Lung (tissue), 12 donors: ENCODE measurements around the gene MTHFD1. TPM values are rescaled to one million over a fixed set of nuclear protein-coding genes. Genes with fewer than 3 reads are reported as not detected.

Source experiments
- ATAC-seq: fragments of 200-7000 bp; cut with Tn5 transposase; one replicate; pipeline ENCODE4 v1.9.1; 2020; ENCODE audit warnings: moderate number of reproducible peaks; ENCODE audit not compliant: insufficient read depth, low FRiP score
- DNase-seq, 3 donors: peaks; one replicate each; pipeline ENCODE4 v3.0.0-alpha.2; 2013 to 2017
- H3K27ac ChIP-seq, 2 donors: one replicate each; pipeline ENCODE4 v1.5.1; 2013; ENCODE audit warnings: mild to moderate bottlenecking in 2 of 2, moderate library complexity in 2 of 2, control low read depth in 1 of 2, inconsistent platforms in 1 of 2, low read depth in 1 of 2, low read length in 1 of 2
- H3K27me3 ChIP-seq, 3 donors: one replicate each; pipeline ENCODE4 v1.5.1; 2013; ENCODE audit warnings: low read length in 2 of 3; ENCODE audit not compliant: control insufficient read depth in 3 of 3, insufficient read depth in 3 of 3
- H3K36me3 ChIP-seq, 4 donors: one replicate each; pipeline ENCODE4 v1.5.1; 2013; ENCODE audit warnings: low read length in 4 of 4, mild to moderate bottlenecking in 1 of 4, moderate library complexity in 1 of 4; ENCODE audit not compliant: control insufficient read depth in 4 of 4, insufficient read depth in 4 of 4
- H3K4me1 ChIP-seq, 5 donors: one replicate each; pipeline ENCODE4 v1.5.1; 2013; ENCODE audit warnings: low read length in 5 of 5, mild to moderate bottlenecking in 2 of 5, moderate library complexity in 1 of 5; ENCODE audit not compliant: control insufficient read depth in 5 of 5, insufficient read depth in 5 of 5
- H3K4me3 ChIP-seq: one replicate; pipeline ENCODE4 v1.5.1; 2013; ENCODE audit warnings: mild to moderate bottlenecking, control low read depth, moderate library complexity
- H3K9ac ChIP-seq, 2 donors: one replicate each; pipeline ENCODE4 v1.5.1; 2013; ENCODE audit warnings: low read length in 2 of 2, control low read depth in 1 of 2; ENCODE audit not compliant: insufficient read depth in 1 of 2
- H3K9me3 ChIP-seq, 4 donors: one replicate each; pipeline ENCODE4 v1.5.1; 2013; ENCODE audit warnings: low read length in 3 of 4, mild to moderate bottlenecking in 1 of 4, moderate library complexity in 1 of 4; ENCODE audit not compliant: control insufficient read depth in 4 of 4, insufficient read depth in 3 of 4
- CTCF ChIP-seq: IDR thresholded peaks from 2 replicates; pipeline ENCODE4 v1.5.1; 2012; ENCODE audit warnings: mild to moderate bottlenecking; ENCODE audit errors: control extremely low read depth, extremely low read depth
- WGBS, 2 donors: extraction: QIAGEN DNeasy Blood & Tissue Kit; methylation state at CpG; one replicate each; pipeline ENCODE4 v1.1.7; 2013; 5-methylcytosine and 5-hydroxymethylcytosine counted together
- polyA plus RNA-seq, 2 donors: library from polyadenylated mRNA; stranded (reverse); fragments of 200-250 nt; gene quantifications; one replicate each; pipeline ENCODE4 v1.2.1, GENCODE V29; 2013
- total RNA-seq, 2 donors: library from RNA; depleted of rRNA in 1 of 2; stranded (reverse); fragments of >200 nt in 1 of 2; gene quantifications; one replicate each; pipeline ENCODE4 v1.2.1, GENCODE V29; 2014 to 2021
- donor health status: control.
- donor health status: control.
- donor health status: Bipolar disorder and iron deficiency.
- donor health status: healthy.
- donor health status: DM: yes; HTN: yes; CAD: no.

The MTHFD1 gene
- total and polyA plus RNA-seq, 4 donors, result 20.9 to 58.7 (median 29.1) TPM

GRCh38 chr14:64478634-64479250, 90.6 kb downstream of the MTHFD1 start:
- Histone ChIP-seq H3K36me3 (peaks cover 0 to 4% (median 0%) of the 10 kb centered on the region in 4 donors), H3K27me3 (no peaks in the 10 kb centered on the region), H3K4me1 (peaks cover 0 to 3% (median 0%) of the 10 kb centered on the region in 5 donors), H3K4me3 (no peak overlapping the region), H3K9ac (no peak overlapping the region), H3K9me3 (no peaks in the 10 kb centered on the region), H3K27ac (no peak overlapping the region)
- TF ChIP-seq CTCF, result peak; percentile 17
- no peak for ATAC-seq
- DNase-seq, result peak in 2 of 3 donors; percentile 59 to 64

- no peak for ATAC-seq
- DNase-seq, result no peak
- Histone ChIP-seq H3K27ac (no peak overlapping the region), H3K9me3 (no peaks in the 10 kb centered on the region), H3K9ac (no peak overlapping the region), H3K36me3 (peaks cover 11 to 17% (median 14%) of the 10 kb centered on the region in 4 donors), H3K4me1 (peaks cover 0 to 3% (median 0%) of the 10 kb centered on the region in 5 donors), H3K4me3 (no peak overlapping the region), H3K27me3 (no peaks in the 10 kb centered on the region)
- 77 to 99% methylated on average over 5 of the region's 5 CpGs for WGBS, 2 donors
- no peak for TF ChIP-seq CTCF
Measured at GRCh38 chr14:64488590-64489099, 100.5 kb downstream of the MTHFD1 start.

GRCh38 chr14:64491637-64492036, 103.5 kb downstream of the MTHFD1 start:
- peaks cover 11 to 15% (median 14%) of the 10 kb centered on the region in 4 donors for H3K36me3 ChIP-seq
- WGBS, 2 donors, result 93 to 98% methylated on average over 2 of the region's 2 CpGs
- no peak for DNase-seq

More at GRCh38 chr14:64491637-64492036, 103.5 kb downstream of the MTHFD1 start:
- ATAC-seq, result no peak
- TF ChIP-seq CTCF, result no peak
- H3K9me3 ChIP-seq, result no peaks in the 10 kb centered on the region
- no peaks in the 10 kb centered on the region for H3K27me3 ChIP-seq
- H3K4me3 ChIP-seq, result no peak overlapping the region
- H3K27ac ChIP-seq, result no peak overlapping the region
- H3K9ac ChIP-seq, result no peak overlapping the region
- H3K4me1 ChIP-seq, result peaks cover 0 to 4% (median 0%) of the 10 kb centered on the region in 5 donors
